NCI-H2029 (cell line): ENCODE results near the gene HEMK1.

Source experiments
- DNase-seq: peaks from one replicate; lab custom pipeline; 2025; lab: John Stamatoyannopoulos, UW

The HEMK1 gene

GRCh38 chr3:50568947-50569749 is at the start of gene HEMK1:
HEMK1 (plus strand) TSS chr3:50569522; CDS start chr3:50571105, 1,583 bp downstream.
- peak; percentile 88 for DNase-seq

- DNase-seq = no peak
These were observed 48.5 kb upstream of the HEMK1 start for GRCh38 chr3:50520849-50521248.

- DNase-seq = no peak
These were observed 47.8 kb upstream of the HEMK1 start for GRCh38 chr3:50521572-50521971.

GRCh38 chr3:50523279-50523811 is 46.0 kb upstream of the HEMK1 start:
- DNase-seq = no peak

GRCh38 chr3:50524746-50525145 is 44.6 kb upstream of the HEMK1 start:
- DNase-seq = no peak

- DNase-seq = no peak
These were observed 44.0 kb upstream of the HEMK1 start for GRCh38 chr3:50525191-50525910.

GRCh38 chr3:50525987-50526386 is 43.3 kb upstream of the HEMK1 start:
- DNase-seq = no peak

GRCh38 chr3:50530001-50530970 is 39.0 kb upstream of the HEMK1 start:
- DNase-seq = no peak

- no peak for DNase-seq
These were observed 38.1 kb upstream of the HEMK1 start for GRCh38 chr3:50531201-50531600.

- DNase-seq = no peak
These were observed 37.1 kb upstream of the HEMK1 start for GRCh38 chr3:50532062-50532705.

- no peak for DNase-seq
These were observed 36.0 kb upstream of the HEMK1 start for GRCh38 chr3:50533316-50533715.

GRCh38 chr3:50533807-50534461 is 35.4 kb upstream of the HEMK1 start:
- DNase-seq = no peak

- no peak for DNase-seq
These were observed 34.5 kb upstream of the HEMK1 start for GRCh38 chr3:50534681-50535330.

- DNase-seq = no peak
These were observed 32.7 kb upstream of the HEMK1 start for GRCh38 chr3:50536471-50537180.

GRCh38 chr3:50537421-50538129 is 31.7 kb upstream of the HEMK1 start:
- no peak for DNase-seq

- DNase-seq = no peak
These were observed 29.7 kb upstream of the HEMK1 start for GRCh38 chr3:50539356-50540286.

GRCh38 chr3:50542177-50543034 is 26.9 kb upstream of the HEMK1 start:
- peak; percentile 19 for DNase-seq
